NCI-H526 (cell line): ENCODE data around the gene PKD2.
"Not testable (repeated sequence)": the region's sequence is repeated elsewhere in the genome, so short reads cannot be mapped to it uniquely, and the experiment has no call there.

Experiments used
- DNase-seq, 2 experiments: peaks; one replicate each; lab custom pipeline; 2025; lab: John Stamatoyannopoulos, UW

Gene PKD2

DNA sequence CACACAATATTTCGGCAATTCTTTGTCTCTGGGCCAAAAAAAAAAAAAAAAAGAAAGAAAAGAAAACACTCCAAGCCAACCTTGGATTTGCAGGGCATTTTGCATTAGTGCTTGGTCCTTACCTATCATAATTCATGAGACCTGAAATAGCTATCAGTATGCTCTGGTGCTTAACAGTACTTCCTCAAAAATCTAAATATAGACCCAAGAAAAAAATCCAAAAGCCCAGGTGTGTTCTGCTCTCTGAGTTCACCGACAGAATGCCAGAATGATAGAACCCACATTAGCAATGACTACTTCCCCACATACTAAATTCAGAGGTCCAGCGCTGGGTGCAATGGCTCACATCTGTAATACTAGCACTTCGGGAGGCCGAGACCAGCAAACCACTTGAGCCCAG lies 108.2 kb downstream of the PKD2 start:
- DNase-seq: no peak

DNA sequence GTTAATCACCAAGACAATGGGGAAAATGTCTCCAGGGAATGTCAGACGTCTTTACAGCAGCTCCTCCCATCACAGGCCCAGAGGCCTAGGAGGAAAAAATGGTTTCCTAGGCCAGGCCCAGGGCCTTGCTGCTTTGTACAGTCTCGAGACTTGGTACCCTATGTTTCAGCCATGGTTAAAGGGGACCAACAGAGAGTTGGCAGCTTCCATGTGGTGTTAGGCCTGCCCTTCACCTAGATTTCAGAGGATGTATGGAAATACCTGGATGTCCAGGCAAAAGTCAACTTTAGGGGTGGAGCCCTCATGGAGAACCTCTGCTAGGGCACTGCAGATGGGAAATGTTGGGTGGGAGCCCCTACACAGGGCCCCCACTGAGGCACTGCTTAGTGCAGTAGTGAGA lies 112.5 kb downstream of the PKD2 start:
- DNase-seq: no peak

DNA sequence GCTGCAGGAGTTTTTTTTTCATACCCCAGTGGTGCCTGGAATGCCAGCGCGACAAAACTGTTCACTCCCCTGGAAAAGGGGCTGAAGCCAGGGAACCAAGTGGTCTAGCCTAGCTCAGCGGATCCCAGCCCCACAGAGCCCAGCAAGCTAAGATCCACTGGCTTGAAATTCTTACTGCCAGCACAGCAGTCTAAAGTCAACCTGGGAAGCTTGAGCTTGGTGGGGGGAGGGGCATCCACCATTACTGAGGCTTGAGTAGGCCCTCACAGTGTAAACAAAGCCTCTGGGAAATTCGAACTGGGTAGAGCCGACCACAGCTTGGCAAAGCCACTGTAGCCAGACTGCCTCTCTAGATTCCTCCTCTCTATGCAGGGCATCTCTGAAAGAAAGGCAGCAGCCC lies 114.8 kb downstream of the PKD2 start:
- DNase-seq: not testable (repeated sequence)
